ENCODE measurements around the gene SOX10. TPM values are rescaled to one million over a fixed set of nuclear protein-coding genes. Genes with fewer than 3 reads are reported as not detected.
"Not testable (repeated sequence)": the region's sequence is repeated elsewhere in the genome, so short reads cannot be mapped to it uniquely, and the experiment has no call there.

Gene SOX10
- total and polyA plus RNA-seq, 2 donors = 4.5 to 10.7 TPM

DNA sequence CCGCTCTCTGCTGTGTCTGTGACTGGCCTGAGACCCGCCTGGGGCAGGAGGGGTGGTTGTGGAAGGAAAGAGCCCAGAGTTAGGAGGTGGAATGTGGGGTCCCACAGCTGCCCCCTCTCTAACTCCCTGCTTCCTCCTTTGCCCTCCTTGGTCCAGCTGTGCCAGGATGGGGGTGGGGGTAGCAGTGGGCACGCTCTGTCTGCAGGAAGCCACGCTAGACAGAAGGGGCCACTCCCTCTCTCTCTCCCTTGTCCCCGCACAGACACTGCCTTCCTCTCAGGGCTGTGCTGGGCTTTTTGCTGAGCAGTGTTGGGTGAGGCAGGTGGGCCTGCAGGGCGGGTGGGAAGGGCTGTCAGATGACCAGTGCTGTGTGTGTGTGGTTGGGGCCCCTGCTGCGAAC, 2.0 kb upstream of the SOX10 start:
- no peak for DNase-seq (ENCODE audit: extremely low spot score)
- no peaks in the 10 kb centered on the region for H3K36me3 ChIP-seq (ENCODE audit: insufficient read depth)
- no peak overlapping the region for H3K27ac ChIP-seq (ENCODE audit: low read depth)
- 84% methylated on average over 7 of the region's 7 CpGs for WGBS
- no peak overlapping the region for H3K4me3 ChIP-seq (ENCODE audit: low read depth, low read length)
- H3K4me1 ChIP-seq (ENCODE audit: insufficient read depth) = no peaks in the 10 kb centered on the region

DNA sequence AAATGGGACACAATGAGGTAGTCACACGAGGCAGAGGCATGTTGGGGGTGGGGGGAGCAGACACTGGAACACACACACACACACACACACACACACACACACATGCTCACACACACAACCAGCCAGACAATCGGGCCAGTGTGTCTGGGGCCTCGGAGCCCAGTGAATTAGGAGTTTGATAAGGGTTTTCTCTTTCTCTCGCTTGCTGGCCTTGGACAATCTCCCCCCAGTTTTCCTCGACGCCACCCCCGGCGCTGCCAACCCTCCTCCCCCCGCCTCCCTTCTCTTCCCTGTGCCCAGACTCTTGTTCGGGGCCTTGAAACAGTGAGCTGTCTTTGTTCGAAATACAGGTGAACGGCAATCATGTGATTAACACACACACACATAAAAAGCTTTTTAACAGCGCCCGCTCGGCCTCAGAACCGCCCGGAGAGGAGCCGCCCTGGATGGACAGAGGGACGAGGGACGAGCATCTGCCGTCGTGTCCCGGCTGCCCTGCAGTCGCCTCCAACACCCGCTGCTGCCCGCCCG, 1.5 kb upstream of the SOX10 start:
- Histone ChIP-seq H3K27ac (ENCODE audit: low read depth) (no peak overlapping the region), H3K4me1 (ENCODE audit: insufficient read depth) (no peaks in the 10 kb centered on the region), H3K36me3 (ENCODE audit: insufficient read depth) (no peaks in the 10 kb centered on the region), H3K4me3 (ENCODE audit: low read depth, low read length) (no peak overlapping the region)
- WGBS = 86% methylated on average over 27 of the region's 27 CpGs
- DNase-seq (ENCODE audit: extremely low spot score) = no peak

DNA sequence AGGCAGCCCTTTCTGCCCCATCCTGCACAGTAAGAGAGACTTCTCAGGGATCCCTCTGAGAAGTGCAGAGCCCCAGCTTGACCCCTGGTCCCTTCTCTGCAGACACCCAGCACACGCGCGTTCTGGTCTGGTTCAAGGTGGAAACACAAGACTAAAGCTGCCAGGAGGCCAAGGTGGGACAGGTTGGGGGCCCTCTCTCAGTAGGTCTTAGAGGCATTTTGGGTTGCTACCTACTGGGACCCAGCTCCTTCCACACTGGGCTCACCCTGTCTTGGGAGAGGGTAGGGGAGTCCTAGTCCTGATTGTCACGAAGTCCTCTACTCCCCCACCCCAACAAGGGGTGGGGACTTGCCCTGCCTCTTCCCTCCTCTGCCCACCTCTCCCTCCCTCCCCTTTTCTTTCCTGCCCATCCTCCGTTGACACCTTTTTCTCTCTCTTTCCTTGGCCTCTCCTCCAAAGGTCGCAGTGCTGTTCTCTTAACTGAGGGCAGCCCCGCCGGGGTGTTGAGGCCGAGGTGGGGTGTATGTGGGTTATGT, 763 bp upstream of the SOX10 start:
- Histone ChIP-seq H3K36me3 (ENCODE audit: insufficient read depth) (no peaks in the 10 kb centered on the region), H3K4me1 (ENCODE audit: insufficient read depth) (no peaks in the 10 kb centered on the region), H3K4me3 (ENCODE audit: low read depth, low read length) (no peak overlapping the region), H3K27ac (ENCODE audit: low read depth) (no peak overlapping the region)
- WGBS = 84% methylated on average over 9 of the region's 9 CpGs
- no peak for DNase-seq (ENCODE audit: extremely low spot score)

DNA sequence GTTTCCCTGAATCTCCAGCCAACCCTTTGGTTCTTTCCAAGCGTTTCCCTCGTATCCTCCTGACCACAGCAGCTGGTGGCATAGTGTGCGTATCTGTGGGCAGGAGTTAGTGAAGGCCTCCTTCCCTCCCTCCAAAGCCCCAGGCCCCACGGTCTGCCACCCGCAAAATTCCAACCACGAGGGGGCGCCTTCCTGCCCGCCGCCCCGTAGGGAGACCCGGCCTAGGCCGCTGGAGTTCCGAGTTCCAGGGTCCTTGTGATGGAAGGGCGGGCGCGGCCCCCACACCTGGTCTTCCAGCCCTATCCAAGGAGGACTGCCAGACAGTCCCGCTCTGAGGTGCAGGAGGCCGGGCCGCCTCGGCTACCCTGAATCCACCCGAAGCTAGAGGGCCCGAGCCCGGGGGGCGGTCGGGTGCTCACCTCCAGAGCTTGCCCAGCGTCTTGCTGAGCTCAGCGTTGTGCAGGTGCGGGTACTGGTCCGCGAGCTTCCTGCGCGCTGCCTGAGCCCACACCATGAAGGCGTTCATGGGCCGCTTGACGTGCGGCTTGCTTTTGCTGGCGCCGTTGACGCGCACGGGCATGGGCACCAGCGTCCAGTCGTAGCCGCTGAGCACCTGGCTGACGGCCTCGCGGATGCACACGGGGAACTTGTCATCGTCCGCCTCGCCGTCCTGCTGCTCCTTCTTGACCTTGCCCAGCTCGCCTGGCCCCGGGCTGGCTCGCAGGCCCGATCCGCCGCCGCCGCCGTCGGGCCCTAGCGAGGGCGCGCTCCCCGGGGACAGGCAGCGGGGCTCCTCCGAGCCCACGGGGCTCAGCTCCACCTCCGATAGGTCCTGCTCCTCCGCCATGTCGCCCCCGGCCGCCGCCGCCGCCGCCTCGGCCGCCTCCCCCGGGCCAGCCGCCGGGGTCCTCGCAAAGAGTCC, 1.2 kb downstream of the SOX10 start:
- WGBS = 50% methylated on average over 84 of the region's 84 CpGs
- H3K4me1 ChIP-seq (ENCODE audit: insufficient read depth) = no peaks in the 10 kb centered on the region
- H3K4me3 ChIP-seq (ENCODE audit: low read depth, low read length) = no peak overlapping the region
- no peak for DNase-seq (ENCODE audit: extremely low spot score)
- no peaks in the 10 kb centered on the region for H3K36me3 ChIP-seq (ENCODE audit: insufficient read depth)
- H3K27ac ChIP-seq (ENCODE audit: low read depth) = no peak overlapping the region

DNA sequence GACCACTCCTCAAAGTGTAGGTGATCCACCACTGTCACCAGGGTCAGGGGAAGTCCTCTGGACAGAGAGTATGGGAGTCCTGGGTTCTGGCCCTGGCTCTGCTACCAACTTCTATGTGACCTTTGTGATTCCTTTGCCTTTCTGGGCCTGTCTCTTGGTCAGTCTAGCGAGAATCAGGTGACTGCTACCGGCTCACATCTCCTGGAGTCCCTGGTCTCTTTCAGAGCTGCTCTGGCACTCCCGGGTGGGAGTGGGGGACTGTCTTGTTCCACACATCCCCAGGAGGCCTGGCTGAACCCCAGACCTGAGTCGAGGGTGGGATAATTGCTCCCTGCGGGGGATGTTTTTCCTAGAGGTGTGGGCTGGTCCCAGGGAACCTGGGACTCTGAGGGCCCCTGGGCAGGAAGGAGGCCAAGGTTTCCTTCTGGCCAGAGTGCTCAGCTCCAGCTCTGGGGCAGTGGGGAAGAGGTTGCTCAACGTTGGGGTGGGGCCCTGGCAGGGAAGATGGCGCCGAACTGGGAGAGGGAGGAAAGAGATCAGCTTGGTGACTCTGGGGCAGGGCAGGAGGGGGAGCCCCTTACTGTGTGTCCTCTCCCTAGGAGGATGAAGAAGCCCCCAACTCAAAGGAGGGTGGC, 2.1 kb downstream of the SOX10 start:
- H3K4me3 ChIP-seq (ENCODE audit: low read depth, low read length) = no peak overlapping the region
- 80% methylated on average over 8 of the region's 8 CpGs for WGBS
- no peak overlapping the region for H3K27ac ChIP-seq (ENCODE audit: low read depth)
- no peak for DNase-seq (ENCODE audit: extremely low spot score)
- no peaks in the 10 kb centered on the region for H3K36me3 ChIP-seq (ENCODE audit: insufficient read depth)
- H3K4me1 ChIP-seq (ENCODE audit: insufficient read depth) = no peaks in the 10 kb centered on the region

DNA sequence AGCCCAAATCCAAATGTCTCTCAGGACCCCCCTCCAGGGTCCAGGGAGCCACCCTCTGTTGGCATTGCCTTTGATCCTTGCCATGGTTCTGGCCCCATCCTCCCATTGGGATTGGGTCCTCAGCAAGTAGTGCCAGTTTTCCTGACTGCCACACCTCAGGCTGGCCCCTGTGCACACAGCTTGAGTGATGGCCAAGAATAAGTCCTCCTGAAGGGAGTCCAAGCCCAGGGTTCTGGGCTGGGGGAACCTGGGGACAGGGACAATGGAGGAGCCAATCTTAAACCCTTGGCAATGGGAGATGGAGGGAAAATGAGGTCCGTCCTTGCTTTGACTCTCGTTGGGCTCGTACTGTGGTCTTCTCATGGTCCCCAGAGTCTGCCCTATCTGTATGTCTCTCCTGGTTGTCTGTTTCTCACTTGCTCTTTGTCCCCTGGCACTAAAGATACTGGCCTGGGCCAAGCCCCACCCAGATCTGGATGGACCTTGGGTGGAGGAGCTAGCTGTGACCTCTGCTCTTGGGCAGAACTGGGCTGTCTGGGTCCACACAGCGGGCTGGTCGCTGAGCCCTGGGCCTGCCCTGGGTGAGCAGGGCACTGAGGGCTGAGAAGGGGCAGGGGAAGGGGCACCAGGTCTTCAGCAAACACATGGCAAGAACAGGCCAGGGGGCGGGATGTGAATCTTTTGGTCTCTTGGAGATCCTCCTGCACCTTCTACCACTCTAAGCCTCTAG, 2.9 kb downstream of the SOX10 start:
- WGBS = 92% methylated on average over 6 of the region's 6 CpGs
- DNase-seq (ENCODE audit: extremely low spot score) = no peak
- Histone ChIP-seq H3K27ac (ENCODE audit: low read depth) (no peak overlapping the region), H3K4me3 (ENCODE audit: low read depth, low read length) (no peak overlapping the region), H3K4me1 (ENCODE audit: insufficient read depth) (no peaks in the 10 kb centered on the region), H3K36me3 (ENCODE audit: insufficient read depth) (no peaks in the 10 kb centered on the region)

DNA sequence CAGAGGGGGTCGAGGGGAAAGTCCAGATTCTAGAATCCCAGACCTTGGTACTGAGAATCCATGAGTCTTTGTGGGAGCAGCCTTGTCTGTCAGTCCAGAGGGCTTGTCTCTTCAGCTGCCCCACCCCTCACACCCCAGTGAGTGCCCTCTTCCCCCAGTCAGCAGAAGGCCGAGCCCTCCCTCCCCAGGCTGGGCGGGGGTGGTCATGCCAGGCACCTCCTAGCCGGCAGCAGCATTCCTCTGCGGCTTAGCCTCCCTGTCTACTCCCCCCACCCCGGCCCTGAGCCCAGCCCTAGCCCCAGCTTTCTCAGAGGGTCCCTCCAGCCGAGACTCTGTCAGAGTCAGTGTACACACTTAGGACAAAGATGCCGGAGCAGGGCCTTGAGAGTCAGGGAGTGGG, 4.6 kb downstream of the SOX10 start:
- H3K4me1 ChIP-seq (ENCODE audit: insufficient read depth) = no peaks in the 10 kb centered on the region
- no peak overlapping the region for H3K4me3 ChIP-seq (ENCODE audit: low read depth, low read length)
- no peak for DNase-seq (ENCODE audit: extremely low spot score)
- H3K27ac ChIP-seq (ENCODE audit: low read depth) = no peak overlapping the region
- H3K36me3 ChIP-seq (ENCODE audit: insufficient read depth) = no peaks in the 10 kb centered on the region
- 73% methylated on average over 8 of the region's 8 CpGs for WGBS

DNA sequence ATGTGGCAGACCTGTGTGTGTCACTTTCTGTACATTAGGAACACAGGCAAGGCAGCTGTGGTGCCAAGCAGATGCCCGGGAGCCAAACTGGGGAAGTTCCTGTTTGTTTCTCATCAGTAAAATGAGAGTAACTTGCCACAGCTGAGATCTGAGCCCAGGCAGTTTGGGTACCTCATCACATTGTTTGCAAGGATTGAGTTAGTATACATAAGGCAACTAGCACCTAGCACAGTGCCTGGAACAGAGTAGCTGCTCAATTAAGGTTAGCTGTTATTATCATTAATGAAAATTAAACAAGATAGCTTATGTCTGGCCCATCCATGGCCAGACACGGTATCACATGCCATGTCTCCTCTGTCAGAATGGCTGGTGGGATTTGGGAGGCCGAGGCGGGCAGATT, 7.8 kb downstream of the SOX10 start:
- no peaks in the 10 kb centered on the region for H3K4me1 ChIP-seq (ENCODE audit: insufficient read depth)
- no peak overlapping the region for H3K4me3 ChIP-seq (ENCODE audit: low read depth, low read length)
- no peak overlapping the region for H3K27ac ChIP-seq (ENCODE audit: low read depth)
- WGBS = 81% methylated on average over 4 of the region's 4 CpGs
- H3K36me3 ChIP-seq (ENCODE audit: insufficient read depth) = no peaks in the 10 kb centered on the region
- no peak for DNase-seq (ENCODE audit: extremely low spot score)

DNA sequence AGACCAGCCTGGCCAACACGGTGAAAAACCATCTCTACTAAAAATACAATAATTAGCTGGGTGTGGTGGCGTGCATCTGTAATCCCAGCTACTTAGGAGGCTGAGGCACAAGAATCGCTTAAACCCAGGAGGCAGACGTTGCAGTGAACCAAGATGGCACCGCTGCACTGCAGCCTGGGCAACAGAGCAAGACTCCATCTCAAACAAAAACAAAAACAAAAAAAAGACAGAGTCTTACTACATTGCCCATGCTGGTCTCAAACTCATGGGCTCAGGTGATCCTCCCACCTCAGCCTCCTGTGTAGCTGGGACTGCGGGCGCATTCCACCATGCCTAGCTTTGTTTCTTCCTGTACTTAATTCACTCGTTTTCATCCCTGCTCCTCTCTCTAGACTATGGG, 8.3 kb downstream of the SOX10 start:
- H3K4me1 ChIP-seq (ENCODE audit: insufficient read depth); H3K4me3 ChIP-seq (ENCODE audit: low read depth, low read length); DNase-seq (ENCODE audit: extremely low spot score); H3K27ac ChIP-seq (ENCODE audit: low read depth); H3K36me3 ChIP-seq (ENCODE audit: insufficient read depth): not testable (repeated sequence)
- 91% methylated on average over 8 of the region's 8 CpGs for WGBS

DNA sequence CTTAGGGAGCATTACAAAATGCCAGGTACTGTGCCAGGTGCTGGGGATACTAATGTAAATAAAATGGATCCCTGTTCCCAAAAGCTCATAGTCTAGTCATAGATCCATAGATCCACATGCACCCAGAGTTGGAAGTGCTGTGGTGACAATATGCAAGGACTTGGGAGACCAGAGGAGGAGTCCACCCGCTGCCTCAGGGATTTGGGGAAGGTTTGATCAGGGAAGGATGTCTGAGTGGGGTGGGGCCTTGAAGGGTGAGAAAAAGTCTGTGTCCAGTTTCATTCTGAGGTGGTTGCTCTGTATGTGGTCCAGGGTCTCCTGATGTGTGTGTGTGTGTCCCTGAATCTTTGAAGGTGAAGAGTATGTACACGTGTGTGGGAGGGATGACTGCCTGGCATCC, 9.2 kb downstream of the SOX10 start:
- WGBS = 85% methylated on average over 2 of the region's 2 CpGs
- no peak overlapping the region for H3K4me3 ChIP-seq (ENCODE audit: low read depth, low read length)
- H3K36me3 ChIP-seq (ENCODE audit: insufficient read depth) = no peaks in the 10 kb centered on the region
- H3K4me1 ChIP-seq (ENCODE audit: insufficient read depth) = no peaks in the 10 kb centered on the region
- no peak overlapping the region for H3K27ac ChIP-seq (ENCODE audit: low read depth)
- DNase-seq (ENCODE audit: extremely low spot score) = no peak

DNA sequence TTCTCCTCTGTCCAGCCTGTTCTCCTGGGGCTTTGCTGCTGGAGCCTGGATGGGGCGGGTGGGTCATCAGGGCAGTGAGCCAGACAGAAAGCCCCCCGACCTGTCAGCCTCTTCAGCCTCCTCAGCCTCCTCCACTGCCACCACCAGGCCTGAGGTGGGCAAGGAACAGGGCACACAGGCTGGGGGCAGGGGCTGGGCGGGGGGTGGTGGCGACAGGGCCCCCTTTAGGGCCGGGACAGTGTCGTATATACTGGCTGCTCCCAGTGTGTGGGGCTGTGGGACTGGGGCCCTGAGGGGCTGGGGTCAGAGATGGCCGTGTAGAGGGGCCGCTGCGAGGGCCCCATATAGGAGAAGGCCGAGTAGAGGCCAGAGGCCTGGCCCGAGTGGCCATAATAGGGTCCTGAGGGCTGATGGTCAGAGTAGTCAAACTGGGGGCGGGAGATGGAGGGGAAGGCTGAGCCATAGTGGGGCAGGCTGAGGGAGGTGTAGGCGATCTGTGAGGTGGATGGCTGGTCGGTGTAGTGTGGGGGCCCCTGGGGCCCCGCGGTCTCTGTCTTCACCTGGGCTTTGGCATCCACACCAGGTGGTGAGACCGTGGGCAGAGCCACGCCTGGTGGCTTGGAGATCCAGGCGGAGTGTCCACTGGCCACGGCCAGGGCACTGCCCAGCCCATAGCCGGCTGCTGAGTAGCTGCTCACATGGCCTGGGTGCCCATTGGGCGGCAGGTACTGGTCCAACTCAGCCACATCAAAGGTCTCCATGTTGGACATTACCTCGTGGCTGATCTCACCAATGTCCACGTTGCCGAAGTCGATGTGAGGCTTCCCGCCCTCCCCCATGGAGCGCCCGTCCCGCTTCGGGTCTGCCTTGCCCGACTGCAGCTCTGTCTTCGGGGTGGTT, 10.8 kb downstream of the SOX10 start:
- H3K4me3 ChIP-seq (ENCODE audit: low read depth, low read length) = no peak overlapping the region
- 92% methylated on average over 33 of the region's 33 CpGs for WGBS
- no peak overlapping the region for H3K27ac ChIP-seq (ENCODE audit: low read depth)
- no peak for DNase-seq (ENCODE audit: extremely low spot score)
- no peaks in the 10 kb centered on the region for H3K4me1 ChIP-seq (ENCODE audit: insufficient read depth)
- no peaks in the 10 kb centered on the region for H3K36me3 ChIP-seq (ENCODE audit: insufficient read depth)

DNA sequence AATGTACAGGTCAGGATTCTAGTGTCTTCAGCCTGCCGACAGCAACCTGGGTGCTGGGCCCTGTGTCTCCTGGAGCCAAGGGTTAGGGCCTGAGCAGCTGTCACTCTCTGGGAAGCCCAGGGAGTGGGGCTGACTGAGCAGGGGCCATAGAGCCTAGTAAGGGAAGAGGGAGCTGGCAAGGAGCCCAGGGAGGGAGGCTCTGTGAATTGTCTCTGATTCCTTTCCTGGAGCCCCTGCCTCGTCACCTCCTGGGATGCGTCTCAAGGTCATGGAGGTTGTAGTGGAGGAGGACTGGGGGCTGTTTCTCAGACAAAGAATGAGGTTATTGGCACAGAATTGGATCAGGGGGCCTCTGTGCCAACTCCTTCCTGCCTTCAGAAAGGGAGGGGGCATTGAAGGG, 11.8 kb downstream of the SOX10 start:
- Histone ChIP-seq H3K4me1 (ENCODE audit: insufficient read depth) (no peaks in the 10 kb centered on the region), H3K4me3 (ENCODE audit: low read depth, low read length) (no peak overlapping the region), H3K27ac (ENCODE audit: low read depth) (no peak overlapping the region), H3K36me3 (ENCODE audit: insufficient read depth) (no peaks in the 10 kb centered on the region)
- 39% methylated on average over 3 of the region's 3 CpGs for WGBS
- no peak for DNase-seq (ENCODE audit: extremely low spot score)
